Mesothelial cell of epicardium (in vitro differentiated cells): ENCODE data around the gene LRRC36. TPM values are rescaled to one million over a fixed set of nuclear protein-coding genes. Genes with fewer than 3 reads are reported as not detected.

ENCODE experiments used
- DNase-seq, 2 experiments: peaks; one replicate each; pipeline ENCODE4 v3.0.0; 2021; ENCODE audit warnings: low spot score in 2 of 2; ENCODE audit not compliant: unreplicated experiment in 2 of 2
- H3K27ac Mint-ChIP-seq: 2 replicates; pipeline ENCODE4 v1.8.0; 2021; ENCODE audit warnings: mixed read lengths
- H3K27me3 Mint-ChIP-seq: 2 replicates; pipeline ENCODE4 v1.8.0; 2021; ENCODE audit warnings: low read depth, mixed read lengths
- H3K36me3 Mint-ChIP-seq: 2 replicates; pipeline ENCODE4 v1.8.0; 2021; ENCODE audit warnings: mixed read lengths
- H3K4me1 Mint-ChIP-seq: 2 replicates; pipeline ENCODE4 v1.8.0; 2021; ENCODE audit warnings: mixed read lengths
- H3K4me3 Mint-ChIP-seq: 2 replicates; pipeline ENCODE4 v1.8.0; 2021; ENCODE audit warnings: mild to moderate bottlenecking, moderate library complexity, mixed read lengths
- H3K9me3 Mint-ChIP-seq: 2 replicates; pipeline ENCODE4 v1.8.0; 2021; ENCODE audit warnings: mixed read lengths
- total RNA-seq: library from RNA; stranded (reverse); gene quantifications from 3 replicates; pipeline ENCODE4 v1.2.1, GENCODE V29; 2021
- TF ChIP-seq, protein P1 (sequence below): fragments of 200-600 bp; sonication (generic); IDR thresholded peaks from one replicate; pipeline ENCODE4 v1.5.0; 2021; ENCODE audit warnings: antibody characterized with exemption; ENCODE audit not compliant: unreplicated experiment

Gene LRRC36
- total RNA-seq, 1 donor from 2014 or later, result 0.20 TPM

DNA sequence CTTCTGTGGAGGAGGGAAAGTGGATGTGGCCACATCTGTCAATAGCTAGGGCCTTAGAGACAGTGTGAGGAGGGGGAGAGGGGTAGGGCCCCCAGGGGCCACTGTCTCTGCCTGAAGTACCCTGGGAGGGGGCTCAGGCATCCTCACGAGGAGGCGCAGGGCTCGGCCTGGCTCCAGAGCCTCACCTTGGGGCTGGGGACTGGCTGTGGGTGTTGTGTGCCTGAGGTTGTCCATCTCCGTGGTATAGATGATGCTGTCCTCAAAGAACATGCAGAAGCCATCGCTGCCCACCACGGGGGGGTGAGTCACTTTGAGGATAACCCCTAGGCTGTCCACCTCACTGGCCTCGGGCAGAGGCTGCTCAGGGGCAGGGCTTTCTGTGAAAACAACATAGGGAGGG lies 35.2 kb upstream of the LRRC36 start:
- Mint-ChIP-seq H3K27me3 (peaks cover 29% of the 10 kb centered on the region), H3K27ac (no peak overlapping the region), H3K4me3 (no peak overlapping the region), H3K4me1 (no peaks in the 10 kb centered on the region), H3K36me3 (no peaks in the 10 kb centered on the region), H3K9me3 (no peaks in the 10 kb centered on the region)
- TF ChIP-seq, protein P1, sequence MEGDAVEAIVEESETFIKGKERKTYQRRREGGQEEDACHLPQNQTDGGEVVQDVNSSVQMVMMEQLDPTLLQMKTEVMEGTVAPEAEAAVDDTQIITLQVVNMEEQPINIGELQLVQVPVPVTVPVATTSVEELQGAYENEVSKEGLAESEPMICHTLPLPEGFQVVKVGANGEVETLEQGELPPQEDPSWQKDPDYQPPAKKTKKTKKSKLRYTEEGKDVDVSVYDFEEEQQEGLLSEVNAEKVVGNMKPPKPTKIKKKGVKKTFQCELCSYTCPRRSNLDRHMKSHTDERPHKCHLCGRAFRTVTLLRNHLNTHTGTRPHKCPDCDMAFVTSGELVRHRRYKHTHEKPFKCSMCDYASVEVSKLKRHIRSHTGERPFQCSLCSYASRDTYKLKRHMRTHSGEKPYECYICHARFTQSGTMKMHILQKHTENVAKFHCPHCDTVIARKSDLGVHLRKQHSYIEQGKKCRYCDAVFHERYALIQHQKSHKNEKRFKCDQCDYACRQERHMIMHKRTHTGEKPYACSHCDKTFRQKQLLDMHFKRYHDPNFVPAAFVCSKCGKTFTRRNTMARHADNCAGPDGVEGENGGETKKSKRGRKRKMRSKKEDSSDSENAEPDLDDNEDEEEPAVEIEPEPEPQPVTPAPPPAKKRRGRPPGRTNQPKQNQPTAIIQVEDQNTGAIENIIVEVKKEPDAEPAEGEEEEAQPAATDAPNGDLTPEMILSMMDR, result no peak
- DNase-seq, result no peak

DNA sequence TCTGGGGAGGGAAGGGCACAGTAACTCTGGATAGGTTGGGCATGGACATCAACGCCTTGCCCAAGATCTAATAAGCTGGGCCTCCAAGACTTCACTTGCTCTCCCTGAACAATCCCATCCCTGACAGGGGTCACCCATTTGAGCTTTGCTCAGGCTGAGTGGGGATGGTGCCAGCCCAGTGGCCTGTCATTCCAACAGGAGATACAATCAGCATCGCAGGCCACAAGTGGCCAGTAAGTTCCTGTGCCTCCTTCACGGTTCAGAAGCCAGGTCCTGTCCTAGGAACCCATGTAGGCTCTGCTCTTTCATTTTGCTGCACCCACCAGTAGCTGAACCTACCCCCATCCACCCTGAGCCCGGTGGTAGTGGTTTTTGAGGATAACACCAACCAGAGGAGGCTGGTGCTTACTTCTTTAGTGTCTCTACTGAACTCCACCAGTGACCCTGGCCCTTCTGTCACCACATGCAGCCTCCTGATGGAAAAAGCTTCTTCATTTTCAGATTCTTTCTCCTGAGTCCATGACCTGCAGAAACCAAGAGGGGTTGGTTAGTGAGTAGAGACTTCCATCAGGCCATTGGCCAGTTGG lies 32.4 kb upstream of the LRRC36 start:
- H3K27me3 Mint-ChIP-seq, result peaks cover 38% of the 10 kb centered on the region
- no peaks in the 10 kb centered on the region for H3K9me3 Mint-ChIP-seq
- H3K36me3 Mint-ChIP-seq, result no peaks in the 10 kb centered on the region
- TF ChIP-seq, protein P1, result no peak
- H3K4me3 Mint-ChIP-seq, result no peak overlapping the region
- DNase-seq, result no peak
- no peaks in the 10 kb centered on the region for H3K4me1 Mint-ChIP-seq
- no peak overlapping the region for H3K27ac Mint-ChIP-seq

DNA sequence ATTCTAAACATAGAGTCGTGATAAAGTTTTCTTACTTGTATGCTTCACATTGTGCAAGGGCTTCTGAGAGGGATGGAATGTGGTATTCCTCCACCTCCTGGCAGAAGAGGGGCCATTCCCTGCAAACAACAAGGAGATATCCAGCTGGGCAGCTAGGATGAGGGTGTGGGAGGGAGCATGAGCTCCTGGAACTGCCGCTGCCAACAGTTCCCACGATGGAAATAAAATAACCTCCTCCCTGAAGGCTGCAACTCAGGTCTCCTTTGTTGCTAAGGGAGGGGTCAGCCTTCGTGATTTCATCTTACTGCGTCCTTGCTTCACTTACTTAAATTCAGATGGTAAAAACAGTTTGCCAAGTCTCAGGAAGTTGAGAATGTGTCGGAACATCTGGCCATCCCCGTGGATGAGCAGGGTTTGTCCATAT lies 31.7 kb upstream of the LRRC36 start:
- no peaks in the 10 kb centered on the region for H3K36me3 Mint-ChIP-seq
- no peaks in the 10 kb centered on the region for H3K9me3 Mint-ChIP-seq
- DNase-seq, result no peak
- no peaks in the 10 kb centered on the region for H3K4me1 Mint-ChIP-seq
- no peak overlapping the region for H3K27ac Mint-ChIP-seq
- H3K4me3 Mint-ChIP-seq, result no peak overlapping the region
- peaks cover 38% of the 10 kb centered on the region for H3K27me3 Mint-ChIP-seq
- TF ChIP-seq, protein P1, result no peak

DNA sequence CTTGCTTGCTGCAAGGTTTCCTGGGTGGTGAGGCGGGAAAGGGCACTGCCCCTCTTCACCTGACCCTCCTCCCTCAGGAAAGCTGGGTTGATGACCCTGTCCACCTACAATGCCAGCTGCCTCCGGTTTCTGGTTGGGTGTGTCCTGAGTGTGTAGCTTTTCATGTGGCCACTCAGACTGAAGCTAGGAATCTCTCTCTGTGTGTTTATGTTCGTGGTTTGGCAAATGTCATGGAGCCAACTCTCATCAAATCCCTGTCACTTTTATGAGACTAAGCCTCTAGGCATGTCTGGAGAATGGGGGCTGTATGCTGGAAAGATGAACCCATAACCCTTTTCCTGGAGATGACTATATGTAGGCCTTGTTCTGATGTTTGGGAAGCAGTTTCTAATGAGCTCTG lies 30.2 kb upstream of the LRRC36 start:
- Mint-ChIP-seq H3K27me3 (peaks cover 40% of the 10 kb centered on the region), H3K4me3 (no peak overlapping the region), H3K36me3 (no peaks in the 10 kb centered on the region), H3K27ac (no peak overlapping the region), H3K4me1 (peaks cover 4% of the 10 kb centered on the region), H3K9me3 (no peaks in the 10 kb centered on the region)
- TF ChIP-seq, protein P1, result no peak
- DNase-seq, result no peak

DNA sequence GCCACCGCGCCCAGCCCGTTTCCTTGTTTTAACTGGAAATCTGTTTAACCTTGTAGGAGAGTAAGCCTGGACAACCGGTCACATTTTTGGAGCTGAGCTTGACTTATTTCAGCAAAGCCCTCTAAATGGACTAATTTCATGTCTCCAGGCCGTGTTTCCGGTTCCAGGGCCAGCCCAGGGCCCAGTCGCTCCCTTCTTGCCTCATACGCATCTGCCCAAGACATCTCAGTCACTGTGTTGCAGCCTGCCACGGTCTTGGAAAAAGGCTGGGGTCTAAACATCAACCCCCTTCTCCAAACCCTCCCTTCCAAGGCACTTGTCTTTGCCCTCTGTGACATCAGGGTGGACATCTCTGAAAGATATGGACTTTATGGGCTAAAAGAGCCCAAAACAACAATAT lies 28.3 kb upstream of the LRRC36 start:
- no peak for DNase-seq

More for the DNA sequence above, 28.3 kb upstream of the LRRC36 start:
- H3K4me3 Mint-ChIP-seq, result no peak overlapping the region
- no peaks in the 10 kb centered on the region for H3K9me3 Mint-ChIP-seq
- H3K27ac Mint-ChIP-seq, result no peak overlapping the region
- peaks cover 11% of the 10 kb centered on the region for H3K4me1 Mint-ChIP-seq
- TF ChIP-seq, protein P1, result no peak
- no peaks in the 10 kb centered on the region for H3K36me3 Mint-ChIP-seq
- H3K27me3 Mint-ChIP-seq, result peaks cover 32% of the 10 kb centered on the region
